Measurements from ENCODE around the gene PRTFDC1.
A peak's percentile ranks its signal among the peaks of the same experiment; 100 is the strongest.

Gene PRTFDC1

GRCh38 chr10:24872049-24872789 is 80.2 kb downstream of the PRTFDC1 start:
- DNase-seq (ENCODE audit: low read depth in 2 of 2), result no peak

- DNase-seq (ENCODE audit: low read depth in 2 of 2), result no peak
Observed at GRCh38 chr10:24871011-24871935, 81.1 kb downstream of the PRTFDC1 start.

GRCh38 chr10:24869354-24870015 is 82.9 kb downstream of the PRTFDC1 start:
- DNase-seq (ENCODE audit: low read depth in 2 of 2), result no peak

GRCh38 chr10:24866604-24867583 is 85.5 kb downstream of the PRTFDC1 start:
- no peak for DNase-seq (ENCODE audit: low read depth in 2 of 2)

- no peak for DNase-seq (ENCODE audit: low read depth in 2 of 2)
Observed at GRCh38 chr10:24865783-24866182, 86.6 kb downstream of the PRTFDC1 start.

- no peak for DNase-seq (ENCODE audit: low read depth in 2 of 2)
Observed at GRCh38 chr10:24862589-24862988, 89.8 kb downstream of the PRTFDC1 start.

GRCh38 chr10:24858288-24859270 is 93.8 kb downstream of the PRTFDC1 start:
- DNase-seq (ENCODE audit: low read depth in 2 of 2), result peak; percentile 26 to 42

GRCh38 chr10:24857031-24857725 is 95.2 kb downstream of the PRTFDC1 start:
- DNase-seq (ENCODE audit: low read depth in 2 of 2), result no peak

GRCh38 chr10:24854256-24854655 is 98.2 kb downstream of the PRTFDC1 start:
- DNase-seq (ENCODE audit: low read depth in 2 of 2), result no peak

GRCh38 chr10:24853661-24854060 is 98.7 kb downstream of the PRTFDC1 start:
- DNase-seq (ENCODE audit: low read depth in 2 of 2), result no peak

GRCh38 chr10:24851629-24852028 is 100.8 kb downstream of the PRTFDC1 start:
- no peak for DNase-seq (ENCODE audit: low read depth in 2 of 2)

GRCh38 chr10:24850727-24851296 is 101.6 kb downstream of the PRTFDC1 start:
- no peak for DNase-seq (ENCODE audit: low read depth in 2 of 2)

GRCh38 chr10:24849501-24850299 is 102.7 kb downstream of the PRTFDC1 start:
- DNase-seq (ENCODE audit: low read depth in 2 of 2), result no peak

GRCh38 chr10:24849051-24849450 is 103.4 kb downstream of the PRTFDC1 start:
- DNase-seq (ENCODE audit: low read depth in 2 of 2), result no peak

- DNase-seq (ENCODE audit: low read depth in 2 of 2), result no peak
Observed at GRCh38 chr10:24848195-24848594, 104.2 kb downstream of the PRTFDC1 start.

- DNase-seq (ENCODE audit: low read depth in 2 of 2), result no peak
Observed at GRCh38 chr10:24847112-24848070, 105.0 kb downstream of the PRTFDC1 start.

GRCh38 chr10:24844742-24845141 is 107.7 kb downstream of the PRTFDC1 start:
- no peak for DNase-seq (ENCODE audit: low read depth in 2 of 2)
